Calu3 (cell line): Measurements from ENCODE around the gene C19orf33. TPM values are rescaled to one million over a fixed set of nuclear protein-coding genes. Genes with fewer than 3 reads are reported as not detected.

ENCODE experiments used
- BruUV-seq: library from RNA; stranded (reverse); fragments of 400-500 nt; replicated peaks from 2 replicates; lab custom pipeline; 2021; lab: Mats Ljungman, UMichigan
- CTCF ChIA-PET: fragments of 300-600 bp; sonication (Branson Sonifier 250); formaldehyde crosslinking; loops from one replicate; lab custom pipeline; 2022; ENCODE audit warnings: antibody characterized with exemption; lab: Charles Lee
- DNase-seq: peaks from one replicate; pipeline ENCODE4 v3.0.0; 2022
- H3K27ac Mint-ChIP-seq: one replicate; pipeline ENCODE4 v1.8.0; 2022; ENCODE audit warnings: mixed read lengths; ENCODE audit not compliant: unreplicated experiment
- H3K27me3 Mint-ChIP-seq: one replicate; pipeline ENCODE4 v1.8.0; 2022; ENCODE audit warnings: mixed read lengths; ENCODE audit not compliant: unreplicated experiment
- H3K36me3 Mint-ChIP-seq: one replicate; pipeline ENCODE4 v1.8.0; 2022; ENCODE audit warnings: mild to moderate bottlenecking, moderate library complexity, mixed read lengths; ENCODE audit not compliant: insufficient read depth, unreplicated experiment
- H3K4me1 Mint-ChIP-seq: one replicate; pipeline ENCODE4 v1.8.0; 2022; ENCODE audit warnings: mild to moderate bottlenecking, low read depth, mixed read lengths; ENCODE audit not compliant: unreplicated experiment
- H3K4me3 Mint-ChIP-seq: one replicate; pipeline ENCODE4 v1.8.0; 2022; ENCODE audit warnings: mild to moderate bottlenecking, low read depth, moderate library complexity, mixed read lengths; ENCODE audit not compliant: unreplicated experiment
- H3K9me3 Mint-ChIP-seq: one replicate; pipeline ENCODE4 v1.8.0; 2022; ENCODE audit warnings: low read depth, mixed read lengths; ENCODE audit not compliant: unreplicated experiment
- intact Hi-C: fragments of 100-400 bp; cut with micrococcal nuclease; formaldehyde crosslinking; loops from one replicate; pipeline ENCODE4 v1.10.0; 2022; ENCODE audit not compliant: unreplicated experiment
- total RNA-seq: library from RNA; stranded (reverse); gene quantifications from 2 replicates; pipeline ENCODE4 v1.2.3, GENCODE V29; 2022
- TF ChIP-seq, protein P1 (sequence below): fragments of 200-600 bp; IDR thresholded peaks from one replicate; pipeline ENCODE4 v1.8.0; 2022; ENCODE audit warnings: antibody characterized with exemption; ENCODE audit not compliant: unreplicated experiment

The C19orf33 gene
- total RNA-seq, 1 experiment from 2014 or later, result 189 TPM

DNA sequence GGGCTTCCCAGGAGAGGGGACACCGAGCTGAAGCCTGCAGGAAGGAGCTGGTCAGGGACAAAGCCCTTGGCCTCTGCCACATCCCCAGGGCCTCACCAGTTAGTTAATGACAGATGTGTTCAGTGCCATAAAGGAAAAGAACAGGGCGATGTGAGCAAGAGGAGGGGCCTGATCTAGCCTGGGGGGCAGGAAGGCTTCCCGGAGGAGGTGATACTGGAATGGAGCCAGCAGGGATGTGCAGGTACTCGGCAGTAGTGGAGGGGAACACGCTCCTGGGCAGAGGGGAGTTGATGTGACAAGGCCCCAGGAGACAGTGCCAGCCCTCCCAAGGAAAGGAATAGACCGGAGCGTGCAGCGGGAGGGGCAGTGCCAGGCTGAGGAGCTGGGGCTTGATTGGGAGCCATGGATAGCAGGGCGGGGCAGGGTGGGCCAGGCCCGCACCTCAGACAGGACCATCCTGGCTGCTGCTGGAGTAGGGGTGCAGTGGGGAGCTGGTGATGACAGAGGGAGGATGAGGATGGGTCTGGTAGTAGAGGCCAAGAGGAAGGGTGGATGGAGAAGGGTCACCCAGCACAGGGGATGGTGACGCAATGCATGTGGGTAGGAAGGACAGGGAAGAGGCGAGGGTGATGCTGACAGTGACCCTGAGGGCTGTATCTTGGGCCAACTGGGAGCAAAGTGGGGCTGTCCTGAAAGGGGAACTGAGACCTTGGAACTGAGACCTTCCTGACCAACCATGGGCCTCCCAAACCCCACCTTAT lies 4.1 kb downstream of the C19orf33 start:
- Mint-ChIP-seq H3K4me3 (no peak overlapping the region), H3K36me3 (peaks cover 71% of the 10 kb centered on the region), H3K9me3 (peaks cover 4% of the 10 kb centered on the region), H3K27ac (peak overlapping the region; percentile 80), H3K4me1 (peaks cover 27% of the 10 kb centered on the region), H3K27me3 (no peaks in the 10 kb centered on the region)
- CTCF ChIA-PET, result interaction anchor here (0.6 kb wide), 1 partner anchor 71 kb away, joined by 7 read pairs; no protein-coding TSS in a partner anchor
- intact Hi-C loops, result no loop called here
- no peak for DNase-seq
- no TSS peak for BruUV-seq
- TF ChIP-seq, protein P1, sequence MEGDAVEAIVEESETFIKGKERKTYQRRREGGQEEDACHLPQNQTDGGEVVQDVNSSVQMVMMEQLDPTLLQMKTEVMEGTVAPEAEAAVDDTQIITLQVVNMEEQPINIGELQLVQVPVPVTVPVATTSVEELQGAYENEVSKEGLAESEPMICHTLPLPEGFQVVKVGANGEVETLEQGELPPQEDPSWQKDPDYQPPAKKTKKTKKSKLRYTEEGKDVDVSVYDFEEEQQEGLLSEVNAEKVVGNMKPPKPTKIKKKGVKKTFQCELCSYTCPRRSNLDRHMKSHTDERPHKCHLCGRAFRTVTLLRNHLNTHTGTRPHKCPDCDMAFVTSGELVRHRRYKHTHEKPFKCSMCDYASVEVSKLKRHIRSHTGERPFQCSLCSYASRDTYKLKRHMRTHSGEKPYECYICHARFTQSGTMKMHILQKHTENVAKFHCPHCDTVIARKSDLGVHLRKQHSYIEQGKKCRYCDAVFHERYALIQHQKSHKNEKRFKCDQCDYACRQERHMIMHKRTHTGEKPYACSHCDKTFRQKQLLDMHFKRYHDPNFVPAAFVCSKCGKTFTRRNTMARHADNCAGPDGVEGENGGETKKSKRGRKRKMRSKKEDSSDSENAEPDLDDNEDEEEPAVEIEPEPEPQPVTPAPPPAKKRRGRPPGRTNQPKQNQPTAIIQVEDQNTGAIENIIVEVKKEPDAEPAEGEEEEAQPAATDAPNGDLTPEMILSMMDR, result no peak

DNA sequence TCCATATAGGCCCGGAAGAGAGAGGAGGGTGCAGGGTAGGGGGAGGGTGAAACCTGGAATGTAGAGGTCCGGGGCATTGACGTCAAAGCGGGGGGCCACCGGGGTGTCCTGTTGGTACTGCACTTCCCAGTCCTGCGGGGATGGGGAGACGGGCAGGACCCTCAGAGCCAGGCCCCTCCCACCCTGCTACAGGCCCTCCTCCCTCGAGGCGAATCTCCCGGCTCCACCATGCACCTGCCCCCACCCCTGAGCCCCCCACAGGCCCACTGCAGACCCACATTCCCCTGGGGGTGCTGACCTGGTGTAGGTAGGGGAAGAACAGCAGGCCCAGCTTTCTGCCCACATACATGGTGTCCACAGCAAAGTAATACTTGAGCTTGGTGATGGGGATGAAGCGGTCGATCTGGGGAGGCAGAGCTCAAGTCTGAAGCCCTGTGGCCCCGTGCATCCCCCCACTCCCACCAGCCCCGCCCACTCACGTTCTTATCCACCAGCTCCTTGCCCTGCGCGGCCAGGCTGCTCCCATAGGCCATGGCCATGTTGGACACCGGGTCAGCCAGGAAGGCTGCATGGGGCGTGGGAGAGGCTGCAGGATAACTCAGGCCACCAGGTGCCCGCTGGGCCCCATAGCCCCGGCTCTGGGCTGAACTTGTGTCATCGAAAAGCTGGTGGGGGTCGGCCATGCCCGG lies 5.0 kb downstream of the C19orf33 start:
- H3K9me3 Mint-ChIP-seq, result peaks cover 4% of the 10 kb centered on the region

DNA sequence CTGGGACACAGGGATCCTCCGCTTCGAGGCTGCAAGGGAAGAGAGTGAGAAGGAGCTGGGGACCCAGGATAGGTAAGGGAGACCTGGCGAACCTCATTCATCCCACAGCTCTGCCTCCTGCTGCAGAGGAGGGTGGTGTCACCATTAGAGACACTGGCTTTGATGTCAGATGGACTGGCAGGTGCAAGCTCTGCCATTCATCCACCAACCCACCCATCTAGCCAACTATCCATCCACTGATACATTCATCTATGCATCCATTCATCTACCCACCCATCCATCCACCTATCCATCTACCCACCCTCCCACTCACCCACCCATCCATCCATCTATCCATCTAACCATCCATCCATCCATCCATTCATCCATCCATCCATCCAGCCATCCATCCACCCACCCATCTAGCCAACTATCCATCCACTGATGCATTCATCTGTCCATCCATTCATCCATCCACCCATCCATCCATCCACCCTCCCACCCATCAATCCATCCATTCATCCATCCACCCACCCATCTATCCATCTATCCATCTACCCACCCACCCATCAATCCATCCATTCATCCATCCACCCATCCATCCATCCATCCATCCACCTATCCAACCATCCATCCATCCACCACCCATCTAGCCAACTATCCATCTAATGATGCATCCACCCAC lies 5.7 kb downstream of the C19orf33 start:
- H3K4me1 Mint-ChIP-seq, result peaks cover 17% of the 10 kb centered on the region
- H3K27me3 Mint-ChIP-seq, result no peaks in the 10 kb centered on the region
- peaks cover 56% of the 10 kb centered on the region for H3K36me3 Mint-ChIP-seq
- intact Hi-C loops, result no loop called here
- TF ChIP-seq, protein P1, result no peak
- no peak overlapping the region for H3K27ac Mint-ChIP-seq
- no peak for DNase-seq
- no TSS peak for BruUV-seq
- H3K4me3 Mint-ChIP-seq, result no peak overlapping the region
- peaks cover 4% of the 10 kb centered on the region for H3K9me3 Mint-ChIP-seq
- CTCF ChIA-PET, result no interaction called here

More for the DNA sequence above, 5.0 kb downstream of the C19orf33 start:
- TF ChIP-seq, protein P1, result no peak
- H3K27ac Mint-ChIP-seq, result peak overlapping the region; percentile 80
- H3K36me3 Mint-ChIP-seq, result peaks cover 63% of the 10 kb centered on the region
- no peak overlapping the region for H3K4me3 Mint-ChIP-seq
- H3K27me3 Mint-ChIP-seq, result no peaks in the 10 kb centered on the region
- CTCF ChIA-PET, result no interaction called here
- intact Hi-C loops, result no loop called here
- no peak for DNase-seq
- peaks cover 20% of the 10 kb centered on the region for H3K4me1 Mint-ChIP-seq
- no TSS peak for BruUV-seq

DNA sequence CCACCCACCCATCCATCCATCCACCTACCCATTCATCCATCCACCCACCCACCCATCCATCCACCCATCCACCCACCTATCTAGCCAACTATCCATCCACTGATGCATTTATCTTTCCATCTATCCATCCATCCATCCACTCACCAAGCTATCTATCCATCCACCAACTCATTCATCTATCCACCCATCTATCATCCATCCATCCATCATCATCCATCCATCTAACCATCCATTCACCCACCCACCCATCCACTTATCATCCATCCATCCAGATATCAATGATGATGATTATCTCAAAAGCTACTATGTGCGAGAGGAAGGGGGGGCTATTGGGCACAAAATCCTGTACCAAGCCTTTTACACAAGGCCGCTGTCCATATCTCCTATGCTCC lies 6.2 kb downstream of the C19orf33 start:
- H3K9me3 Mint-ChIP-seq, result peaks cover 4% of the 10 kb centered on the region
- TF ChIP-seq, protein P1, result no peak
- H3K36me3 Mint-ChIP-seq, result peaks cover 54% of the 10 kb centered on the region
- H3K27ac Mint-ChIP-seq, result no peak overlapping the region
- intact Hi-C loops, result no loop called here
- no peak overlapping the region for H3K4me3 Mint-ChIP-seq
- DNase-seq, result no peak
- peaks cover 11% of the 10 kb centered on the region for H3K4me1 Mint-ChIP-seq
- CTCF ChIA-PET, result no interaction called here
- no TSS peak for BruUV-seq
- no peaks in the 10 kb centered on the region for H3K27me3 Mint-ChIP-seq
